A549 (cell line): Measurements from ENCODE around the gene MPPED2.

Experiments used
- CTCF ChIP-seq: fragments of >200 bp; sonication (Bioruptor Twin); formaldehyde crosslinking; IDR thresholded peaks from 3 replicates; pipeline ENCODE4 v1.5.1; 2016
- SMC3 ChIP-seq: fragments of >200 bp; sonication (Bioruptor Twin); formaldehyde crosslinking; IDR thresholded peaks from 3 replicates; pipeline ENCODE4 v1.6.1; 2018; ENCODE audit warnings: inconsistent platforms

GRCh38 chr11:30560206-30561106 is 25.7 kb downstream of the MPPED2 start:
- TF ChIP-seq CTCF (no peak), SMC3 (no peak)
